C4-2B (cell line): ENCODE data around the gene WWOX.

Experiments
- ZFX ChIP-seq: fragments of 450-650 bp; IDR thresholded peaks from 2 replicates; pipeline ENCODE4 v1.6.1; 2017
- TF ChIP-seq, protein P1 (sequence below): fragments of 450-650 bp; conservative IDR thresholded peaks from 2 replicates; pipeline ENCODE4 v1.5.1; 2017; ENCODE audit warnings: mild to moderate bottlenecking

DNA sequence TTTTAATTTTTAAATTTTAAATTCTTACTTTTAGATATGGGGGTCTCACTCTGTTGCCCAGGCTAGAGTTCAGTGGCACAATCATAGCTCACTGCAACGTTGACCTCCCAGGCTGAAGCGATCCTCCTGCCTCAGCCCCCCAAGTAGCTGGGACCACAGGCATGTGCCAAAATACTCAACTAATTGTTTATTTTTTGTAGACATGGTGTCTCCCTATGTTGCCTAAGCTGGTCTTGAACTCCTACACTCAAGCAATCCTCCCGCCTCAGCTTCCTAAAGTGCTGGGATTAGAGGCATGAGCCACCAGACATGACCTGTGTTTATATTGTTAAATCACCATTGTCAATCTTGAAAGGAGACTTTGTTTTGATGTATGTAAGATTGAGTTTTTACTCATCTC is 332.2 kb downstream of the WWOX start:
- TF ChIP-seq, protein P1, sequence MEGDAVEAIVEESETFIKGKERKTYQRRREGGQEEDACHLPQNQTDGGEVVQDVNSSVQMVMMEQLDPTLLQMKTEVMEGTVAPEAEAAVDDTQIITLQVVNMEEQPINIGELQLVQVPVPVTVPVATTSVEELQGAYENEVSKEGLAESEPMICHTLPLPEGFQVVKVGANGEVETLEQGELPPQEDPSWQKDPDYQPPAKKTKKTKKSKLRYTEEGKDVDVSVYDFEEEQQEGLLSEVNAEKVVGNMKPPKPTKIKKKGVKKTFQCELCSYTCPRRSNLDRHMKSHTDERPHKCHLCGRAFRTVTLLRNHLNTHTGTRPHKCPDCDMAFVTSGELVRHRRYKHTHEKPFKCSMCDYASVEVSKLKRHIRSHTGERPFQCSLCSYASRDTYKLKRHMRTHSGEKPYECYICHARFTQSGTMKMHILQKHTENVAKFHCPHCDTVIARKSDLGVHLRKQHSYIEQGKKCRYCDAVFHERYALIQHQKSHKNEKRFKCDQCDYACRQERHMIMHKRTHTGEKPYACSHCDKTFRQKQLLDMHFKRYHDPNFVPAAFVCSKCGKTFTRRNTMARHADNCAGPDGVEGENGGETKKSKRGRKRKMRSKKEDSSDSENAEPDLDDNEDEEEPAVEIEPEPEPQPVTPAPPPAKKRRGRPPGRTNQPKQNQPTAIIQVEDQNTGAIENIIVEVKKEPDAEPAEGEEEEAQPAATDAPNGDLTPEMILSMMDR = no peak
- TF ChIP-seq ZFX = no peak
